ENCODE measurements around the gene OR5M3.

The OR5M3 gene

DNA sequence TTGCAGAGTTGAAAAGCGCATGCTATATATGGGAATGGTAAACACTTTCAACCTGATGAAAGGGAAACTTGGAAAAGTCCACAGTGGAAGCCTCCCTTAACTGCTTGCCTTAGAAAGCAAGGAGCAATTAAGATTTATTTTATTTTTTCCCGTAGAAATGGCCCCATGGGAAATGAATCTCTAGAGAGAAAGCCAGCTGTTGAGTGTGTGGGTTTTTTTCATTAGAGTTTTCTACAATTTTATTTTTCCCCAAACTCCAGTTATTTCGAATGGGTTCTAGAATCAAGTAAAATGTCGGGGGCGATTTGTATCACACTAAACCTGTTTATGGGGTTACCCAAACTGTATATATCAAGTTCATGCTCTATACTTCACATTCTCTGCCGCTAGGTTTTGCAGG is at the start of gene OR5M3:
Gene OR5M3 (minus strand): TSS at position 101 of the 400 bp plus-strand sequence. CDS start 2,855 bp downstream, outside the sequence.
- no peak within 1 kb of the TSS for H3K4me3 ChIP-seq (ENCODE audit: low read depth, low read length)

GRCh38 chr11:56522008-56522407 is 48.9 kb upstream of the OR5M3 start:
- no peak overlapping the region for H3K4me3 ChIP-seq (ENCODE audit: low read depth, low read length)
- no peak for TF ChIP-seq CTCF (IDR thresholded peaks at IDR 0.05; ENCODE audit: borderline replicate concordance, insufficient read depth, low read depth, low read length)

More for the DNA sequence above, at the start of gene OR5M3:
- TF ChIP-seq CTCF (IDR thresholded peaks at IDR 0.05; ENCODE audit: borderline replicate concordance, insufficient read depth, low read depth, low read length), result no peak

- H3K4me3 ChIP-seq (ENCODE audit: low read depth, low read length), result no peak overlapping the region
- TF ChIP-seq CTCF (IDR thresholded peaks at IDR 0.05; ENCODE audit: borderline replicate concordance, insufficient read depth, low read depth, low read length), result no peak
Observed at GRCh38 chr11:56513280-56513679, 40.1 kb upstream of the OR5M3 start.

GRCh38 chr11:56509439-56509838 is 36.3 kb upstream of the OR5M3 start:
- no peak overlapping the region for H3K4me3 ChIP-seq (ENCODE audit: low read depth, low read length)
- no peak for TF ChIP-seq CTCF (IDR thresholded peaks at IDR 0.05; ENCODE audit: borderline replicate concordance, insufficient read depth, low read depth, low read length)

DNA sequence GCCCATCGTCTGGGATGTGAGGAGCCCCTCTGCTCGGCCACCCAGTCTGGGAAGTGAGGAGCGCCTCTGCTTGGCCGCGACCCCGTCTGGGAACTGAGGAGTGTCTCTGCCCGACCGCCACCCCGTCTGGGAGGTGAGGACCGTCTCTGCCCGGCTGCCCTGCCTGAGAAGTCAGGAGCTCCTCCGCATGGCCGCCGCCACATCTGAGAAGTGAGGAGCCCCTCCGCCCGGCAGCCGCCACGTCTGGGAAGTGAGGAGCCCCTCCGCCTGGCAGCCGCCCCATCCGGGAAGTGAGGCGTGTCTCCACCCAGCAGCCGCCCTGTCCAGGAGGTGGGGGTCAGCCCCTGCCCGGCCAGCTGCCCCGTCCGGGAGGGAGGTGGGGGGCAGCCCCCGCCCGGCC is 23.9 kb upstream of the OR5M3 start:
- no peak for TF ChIP-seq CTCF (IDR thresholded peaks at IDR 0.05; ENCODE audit: borderline replicate concordance, insufficient read depth, low read depth, low read length)

DNA sequence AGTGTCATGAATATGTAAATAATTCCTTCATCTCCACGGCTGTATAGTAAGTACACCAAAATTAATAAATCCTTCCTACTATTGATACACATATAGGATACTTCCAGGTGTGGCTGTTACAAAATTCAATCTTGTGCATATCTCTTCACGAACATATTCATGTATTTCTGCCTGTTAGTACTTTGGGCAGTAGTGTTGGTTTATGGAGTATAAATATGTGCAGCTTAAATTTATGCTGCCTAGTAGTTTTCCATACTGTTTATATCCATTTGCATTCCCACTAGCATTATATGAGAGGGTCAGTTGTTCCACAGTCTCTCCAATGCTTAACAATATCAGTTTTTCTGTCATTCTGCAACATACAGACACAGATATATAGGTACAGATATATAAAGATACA is 22.0 kb upstream of the OR5M3 start:
- no peak for TF ChIP-seq CTCF (IDR thresholded peaks at IDR 0.05; ENCODE audit: borderline replicate concordance, insufficient read depth, low read depth, low read length)
- no peak overlapping the region for H3K4me3 ChIP-seq (ENCODE audit: low read depth, low read length)

More for the DNA sequence above, 23.9 kb upstream of the OR5M3 start:
- H3K4me3 ChIP-seq (ENCODE audit: low read depth, low read length), result no peak overlapping the region

GRCh38 chr11:56491270-56491669 is 18.1 kb upstream of the OR5M3 start, which contains the start of gene OR5M8:
OR5M8 (minus strand) TSS chr11:56491370; CDS start chr11:56491370, 0 bp downstream.
- no peak for TF ChIP-seq CTCF (IDR thresholded peaks at IDR 0.05; ENCODE audit: borderline replicate concordance, insufficient read depth, low read depth, low read length)

More at GRCh38 chr11:56491270-56491669, 18.1 kb upstream of the OR5M3 start, which contains the start of gene OR5M8:
- H3K4me3 ChIP-seq (ENCODE audit: low read depth, low read length), result no peak within 1 kb of the TSS
